MM.1S (cell line): Measurements from ENCODE around the gene GALNS.

ENCODE experiments used
- DNase-seq: peaks from one replicate; pipeline ENCODE4 v3.0.0-alpha.2; 2015
- H2AFZ ChIP-seq: fragments of 300-600 bp; sonication (generic); 2 replicates; pipeline ENCODE4 v1.6.0; 2016; ENCODE audit warnings: antibody characterized with exemption, low read length
- H3F3A ChIP-seq: fragments of 300-600 bp; sonication (generic); 2 replicates; pipeline ENCODE4 v1.6.1; 2016; ENCODE audit warnings: mild to moderate bottlenecking, antibody characterized with exemption, low read length, moderate library complexity, mixed read lengths; ENCODE audit not compliant: insufficient read depth
- H3K27ac ChIP-seq: fragments of 300-600 bp; sonication (generic); 2 replicates; pipeline ENCODE4 v1.5.1; 2016; ENCODE audit warnings: mild to moderate bottlenecking, low read length
- H3K27me3 ChIP-seq: fragments of 300-600 bp; sonication (generic); replicated peaks from 2 replicates; pipeline ENCODE4 v1.6.0; 2016; ENCODE audit warnings: low read length; ENCODE audit not compliant: insufficient read depth
- H3K36me3 ChIP-seq: fragments of 300-600 bp; sonication (generic); replicated peaks from 2 replicates; pipeline ENCODE4 v1.6.1; 2016; ENCODE audit warnings: mild to moderate bottlenecking, low read length, mixed read lengths; ENCODE audit not compliant: insufficient read depth
- H3K4me1 ChIP-seq: fragments of 300-600 bp; sonication (generic); 2 replicates; pipeline ENCODE4 v1.6.1; 2016; ENCODE audit warnings: low read length, mixed read lengths
- H3K4me2 ChIP-seq: fragments of 300-600 bp; sonication (generic); 2 replicates; pipeline ENCODE4 v1.6.0; 2016; ENCODE audit warnings: low read depth, low read length
- H3K4me3 ChIP-seq: fragments of 300-600 bp; sonication (generic); 2 replicates; pipeline ENCODE4 v1.5.1; 2016; ENCODE audit warnings: low read length, mixed read lengths
- H3K79me2 ChIP-seq: fragments of 300-600 bp; sonication (generic); 2 replicates; pipeline ENCODE4 v1.6.1; 2016; ENCODE audit warnings: mixed run types, low read length, mixed read lengths
- H3K9ac ChIP-seq: fragments of 300-600 bp; sonication (generic); 2 replicates; pipeline ENCODE4 v1.6.1; 2016; ENCODE audit warnings: low read length, mixed read lengths
- H3K9me2 ChIP-seq: fragments of 300-600 bp; sonication (generic); replicated peaks from 2 replicates; pipeline ENCODE4 v1.6.1; 2016; ENCODE audit warnings: mild to moderate bottlenecking, low read length, mixed read lengths; ENCODE audit not compliant: insufficient read depth
- H3K9me3 ChIP-seq: fragments of 300-600 bp; sonication (generic); replicated peaks from 2 replicates; pipeline ENCODE4 v1.6.1; 2016; ENCODE audit warnings: mild to moderate bottlenecking, low read length, mixed read lengths; ENCODE audit not compliant: insufficient read depth
- H4K20me1 ChIP-seq: fragments of 300-600 bp; sonication (generic); 2 replicates; pipeline ENCODE4 v1.6.1; 2016; ENCODE audit warnings: mild to moderate bottlenecking, low read length, moderate library complexity, mixed read lengths; ENCODE audit not compliant: insufficient read depth
- EZH2 ChIP-seq: fragments of 300-600 bp; sonication (generic); optimal IDR thresholded peaks from 2 replicates; pipeline ENCODE3; 2017; ENCODE audit warnings: low read depth, mild to moderate bottlenecking, antibody characterized with exemption, low read length, mixed read lengths
- EZH2phosphoT487 ChIP-seq: fragments of 300-600 bp; sonication (generic); IDR thresholded peaks from 2 replicates; pipeline ENCODE4 v1.6.1; 2018; ENCODE audit warnings: antibody characterized with exemption, low read length
- TF ChIP-seq, protein P1 (sequence below): fragments of 300-600 bp; sonication (generic); IDR thresholded peaks from 2 replicates; pipeline ENCODE4 v1.5.1; 2016; ENCODE audit warnings: antibody characterized with exemption, low read length, mixed read lengths

The GALNS gene

DNA sequence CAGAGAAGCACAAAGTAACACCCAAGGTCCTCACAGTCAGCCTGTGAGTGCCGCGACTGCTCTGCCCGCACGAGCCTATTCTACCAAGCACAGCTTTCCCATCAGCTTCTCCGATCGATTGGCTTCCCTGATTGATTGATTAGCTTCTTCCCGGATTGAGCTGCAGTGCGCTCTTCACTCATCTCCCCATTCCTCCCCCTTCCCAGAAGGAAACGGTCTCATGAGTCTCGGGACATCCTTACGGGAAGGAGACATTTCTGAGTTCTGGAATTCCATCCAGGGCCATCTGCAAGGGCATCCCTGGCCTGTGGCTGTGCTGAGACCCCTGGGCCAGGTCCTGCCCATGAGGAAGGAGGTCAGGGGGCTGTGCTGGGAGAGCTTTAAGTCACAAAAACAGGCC, 89.8 kb downstream of the GALNS start:
- Histone ChIP-seq H3K4me1 (no peaks in the 10 kb centered on the region), H3K27ac (no peak overlapping the region)

DNA sequence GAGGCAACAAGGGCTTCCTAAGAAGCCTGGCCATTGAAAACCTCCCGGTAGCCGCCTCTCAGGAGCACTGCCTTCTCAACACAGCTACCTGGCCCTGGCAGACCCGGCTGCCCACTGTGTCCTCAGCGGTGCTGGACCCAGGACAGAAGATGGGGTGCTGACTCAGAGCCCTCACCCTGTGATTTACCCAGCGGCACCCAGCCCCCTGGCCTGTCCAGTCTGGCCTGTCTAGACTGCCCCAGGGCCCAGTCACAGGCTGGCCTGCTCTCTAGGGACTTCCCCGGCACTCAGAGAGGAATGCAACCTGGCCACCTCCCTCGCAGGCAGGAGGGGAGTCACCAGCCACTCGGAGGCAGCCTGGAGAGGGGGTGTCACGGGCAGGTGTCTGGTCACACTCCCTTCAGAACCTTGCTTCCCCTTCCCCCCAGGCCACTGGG, 91.8 kb downstream of the GALNS start:
- no peak overlapping the region for H3K27ac ChIP-seq

More for the DNA sequence above, 89.8 kb downstream of the GALNS start:
- Histone ChIP-seq H3K9me3 (no peaks in the 10 kb centered on the region), H3K36me3 (no peaks in the 10 kb centered on the region), H2AFZ (no peak overlapping the region), H4K20me1 (peaks cover 23% of the 10 kb centered on the region), H3K9me2 (no peaks in the 10 kb centered on the region), H3F3A (no peaks in the 10 kb centered on the region), H3K4me2 (no peak overlapping the region), H3K9ac (no peak overlapping the region), H3K27me3 (no peaks in the 10 kb centered on the region), H3K79me2 (peaks cover 94% of the 10 kb centered on the region), H3K4me3 (no peak overlapping the region)
- TF ChIP-seq, protein P1, sequence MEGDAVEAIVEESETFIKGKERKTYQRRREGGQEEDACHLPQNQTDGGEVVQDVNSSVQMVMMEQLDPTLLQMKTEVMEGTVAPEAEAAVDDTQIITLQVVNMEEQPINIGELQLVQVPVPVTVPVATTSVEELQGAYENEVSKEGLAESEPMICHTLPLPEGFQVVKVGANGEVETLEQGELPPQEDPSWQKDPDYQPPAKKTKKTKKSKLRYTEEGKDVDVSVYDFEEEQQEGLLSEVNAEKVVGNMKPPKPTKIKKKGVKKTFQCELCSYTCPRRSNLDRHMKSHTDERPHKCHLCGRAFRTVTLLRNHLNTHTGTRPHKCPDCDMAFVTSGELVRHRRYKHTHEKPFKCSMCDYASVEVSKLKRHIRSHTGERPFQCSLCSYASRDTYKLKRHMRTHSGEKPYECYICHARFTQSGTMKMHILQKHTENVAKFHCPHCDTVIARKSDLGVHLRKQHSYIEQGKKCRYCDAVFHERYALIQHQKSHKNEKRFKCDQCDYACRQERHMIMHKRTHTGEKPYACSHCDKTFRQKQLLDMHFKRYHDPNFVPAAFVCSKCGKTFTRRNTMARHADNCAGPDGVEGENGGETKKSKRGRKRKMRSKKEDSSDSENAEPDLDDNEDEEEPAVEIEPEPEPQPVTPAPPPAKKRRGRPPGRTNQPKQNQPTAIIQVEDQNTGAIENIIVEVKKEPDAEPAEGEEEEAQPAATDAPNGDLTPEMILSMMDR: no peak
- no peak for TF ChIP-seq EZH2phosphoT487
- no peak for DNase-seq

DNA sequence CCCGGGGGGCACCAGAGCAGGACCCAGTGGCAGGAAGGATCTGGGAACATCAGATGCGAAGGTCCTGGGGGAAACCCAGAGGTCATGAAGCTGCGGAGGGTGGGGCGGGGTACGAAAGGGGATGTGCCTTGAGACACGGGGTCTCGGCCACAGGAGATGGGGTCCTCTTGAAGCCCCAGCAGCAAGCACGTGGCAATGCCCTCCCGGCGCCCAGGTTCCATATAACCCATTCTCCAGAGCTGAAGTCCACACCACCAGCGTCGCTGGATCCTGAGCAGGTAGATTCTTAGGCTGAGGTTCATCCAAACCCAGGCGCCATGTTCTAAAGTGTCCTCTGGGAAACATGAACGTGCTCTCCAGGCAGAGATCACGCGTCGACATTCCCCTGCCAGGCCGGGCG, 92.7 kb downstream of the GALNS start:
- TF ChIP-seq, protein P1: no peak
- TF ChIP-seq EZH2phosphoT487: no peak
- no peak for TF ChIP-seq EZH2
- H3K9ac ChIP-seq: no peak overlapping the region
- H3K4me3 ChIP-seq: no peak overlapping the region
- H3K36me3 ChIP-seq: no peaks in the 10 kb centered on the region
- H2AFZ ChIP-seq: no peak overlapping the region
- no peaks in the 10 kb centered on the region for H3K4me1 ChIP-seq
- no peaks in the 10 kb centered on the region for H3F3A ChIP-seq
- H3K79me2 ChIP-seq: peaks cover 96% of the 10 kb centered on the region
- H4K20me1 ChIP-seq: peaks cover 12% of the 10 kb centered on the region
- H3K4me2 ChIP-seq: no peak overlapping the region
- no peaks in the 10 kb centered on the region for H3K9me3 ChIP-seq
- H3K27ac ChIP-seq: no peak overlapping the region
- no peaks in the 10 kb centered on the region for H3K27me3 ChIP-seq
- no peak for DNase-seq
- no peaks in the 10 kb centered on the region for H3K9me2 ChIP-seq

More for the DNA sequence above, 91.8 kb downstream of the GALNS start:
- Histone ChIP-seq H3K4me2 (no peak overlapping the region), H3K27me3 (no peaks in the 10 kb centered on the region), H4K20me1 (peaks cover 12% of the 10 kb centered on the region), H3K4me3 (no peak overlapping the region), H3F3A (no peaks in the 10 kb centered on the region), H3K9ac (no peak overlapping the region), H3K9me3 (no peaks in the 10 kb centered on the region), H2AFZ (no peak overlapping the region), H3K4me1 (no peaks in the 10 kb centered on the region), H3K9me2 (no peaks in the 10 kb centered on the region), H3K36me3 (no peaks in the 10 kb centered on the region), H3K79me2 (peaks cover 96% of the 10 kb centered on the region)
- TF ChIP-seq, protein P1: no peak
- TF ChIP-seq EZH2 (no peak), EZH2phosphoT487 (no peak)
- DNase-seq: no peak
